ENCODE data around the gene FOXN1.

- TF ChIP-seq, protein P1, sequence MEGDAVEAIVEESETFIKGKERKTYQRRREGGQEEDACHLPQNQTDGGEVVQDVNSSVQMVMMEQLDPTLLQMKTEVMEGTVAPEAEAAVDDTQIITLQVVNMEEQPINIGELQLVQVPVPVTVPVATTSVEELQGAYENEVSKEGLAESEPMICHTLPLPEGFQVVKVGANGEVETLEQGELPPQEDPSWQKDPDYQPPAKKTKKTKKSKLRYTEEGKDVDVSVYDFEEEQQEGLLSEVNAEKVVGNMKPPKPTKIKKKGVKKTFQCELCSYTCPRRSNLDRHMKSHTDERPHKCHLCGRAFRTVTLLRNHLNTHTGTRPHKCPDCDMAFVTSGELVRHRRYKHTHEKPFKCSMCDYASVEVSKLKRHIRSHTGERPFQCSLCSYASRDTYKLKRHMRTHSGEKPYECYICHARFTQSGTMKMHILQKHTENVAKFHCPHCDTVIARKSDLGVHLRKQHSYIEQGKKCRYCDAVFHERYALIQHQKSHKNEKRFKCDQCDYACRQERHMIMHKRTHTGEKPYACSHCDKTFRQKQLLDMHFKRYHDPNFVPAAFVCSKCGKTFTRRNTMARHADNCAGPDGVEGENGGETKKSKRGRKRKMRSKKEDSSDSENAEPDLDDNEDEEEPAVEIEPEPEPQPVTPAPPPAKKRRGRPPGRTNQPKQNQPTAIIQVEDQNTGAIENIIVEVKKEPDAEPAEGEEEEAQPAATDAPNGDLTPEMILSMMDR (IDR thresholded peaks at IDR 0.05; ENCODE audit: insufficient read depth, low read depth, low read length), result no peak
- no peak for TF ChIP-seq EZH2 (IDR thresholded peaks at IDR 0.05; ENCODE audit: insufficient read depth, low read length)
Measured at GRCh38 chr17:28563475-28563874, 57.3 kb downstream of the FOXN1 start.

All from astrocyte (in vitro differentiated cells and primary cell).